ENCODE measurements around the gene TMEM116.

TMEM116 gene

DNA sequence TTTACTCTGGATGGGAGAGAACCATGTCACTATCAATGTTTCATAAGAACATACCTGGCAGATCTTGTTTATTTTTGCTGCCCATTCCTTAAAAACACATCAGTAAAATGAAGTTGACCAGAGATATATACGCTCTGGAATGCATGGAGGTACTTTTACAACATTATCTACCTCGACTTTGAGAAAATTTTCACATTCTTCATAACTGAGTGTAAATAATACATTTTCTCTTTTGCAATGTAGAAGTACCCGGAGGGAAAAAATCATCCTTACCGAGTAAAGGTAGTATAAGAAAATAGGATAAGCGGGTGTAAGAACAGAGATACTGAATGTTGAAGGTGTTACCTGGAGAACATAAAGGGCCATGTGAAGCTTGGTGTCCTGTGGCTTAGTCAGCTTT is 80.7 kb downstream of the TMEM116 start:
- TF ChIP-seq, protein P1, sequence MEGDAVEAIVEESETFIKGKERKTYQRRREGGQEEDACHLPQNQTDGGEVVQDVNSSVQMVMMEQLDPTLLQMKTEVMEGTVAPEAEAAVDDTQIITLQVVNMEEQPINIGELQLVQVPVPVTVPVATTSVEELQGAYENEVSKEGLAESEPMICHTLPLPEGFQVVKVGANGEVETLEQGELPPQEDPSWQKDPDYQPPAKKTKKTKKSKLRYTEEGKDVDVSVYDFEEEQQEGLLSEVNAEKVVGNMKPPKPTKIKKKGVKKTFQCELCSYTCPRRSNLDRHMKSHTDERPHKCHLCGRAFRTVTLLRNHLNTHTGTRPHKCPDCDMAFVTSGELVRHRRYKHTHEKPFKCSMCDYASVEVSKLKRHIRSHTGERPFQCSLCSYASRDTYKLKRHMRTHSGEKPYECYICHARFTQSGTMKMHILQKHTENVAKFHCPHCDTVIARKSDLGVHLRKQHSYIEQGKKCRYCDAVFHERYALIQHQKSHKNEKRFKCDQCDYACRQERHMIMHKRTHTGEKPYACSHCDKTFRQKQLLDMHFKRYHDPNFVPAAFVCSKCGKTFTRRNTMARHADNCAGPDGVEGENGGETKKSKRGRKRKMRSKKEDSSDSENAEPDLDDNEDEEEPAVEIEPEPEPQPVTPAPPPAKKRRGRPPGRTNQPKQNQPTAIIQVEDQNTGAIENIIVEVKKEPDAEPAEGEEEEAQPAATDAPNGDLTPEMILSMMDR (IDR thresholded peaks at IDR 0.05; ENCODE audit: borderline replicate concordance, control extremely low read depth, extremely low read depth, insufficient read depth, missing control alignments) = no peak
- in situ Hi-C loops (cut with MboI; ENCODE audit: low sequenced_read_pairs, unreplicated experiment) = loop anchor here (25.0 kb wide), 1 partner anchor 455 kb away; the partner anchor contains the start of gene HECTD4

GRCh38 chr12:111927346-111927745 is 85.6 kb downstream of the TMEM116 start:
- TF ChIP-seq, protein P1 (IDR thresholded peaks at IDR 0.05; ENCODE audit: borderline replicate concordance, control extremely low read depth, extremely low read depth, insufficient read depth, missing control alignments) = no peak
- DNase-seq (ENCODE audit: low spot score) = no peak
- in situ Hi-C loops (cut with MboI; ENCODE audit: low sequenced_read_pairs, unreplicated experiment) = loop anchor here (25.0 kb wide), 1 partner anchor 460 kb away; the partner anchor contains the start of gene HECTD4

More for the DNA sequence above, 80.7 kb downstream of the TMEM116 start:
- no peak for DNase-seq (ENCODE audit: low spot score)

GRCh38 chr12:111926631-111927030 is 86.3 kb downstream of the TMEM116 start:
- TF ChIP-seq, protein P1 (IDR thresholded peaks at IDR 0.05; ENCODE audit: borderline replicate concordance, control extremely low read depth, extremely low read depth, insufficient read depth, missing control alignments) = no peak
- no peak for DNase-seq (ENCODE audit: low spot score)
- in situ Hi-C loops (cut with MboI; ENCODE audit: low sequenced_read_pairs, unreplicated experiment) = loop anchor here (25.0 kb wide), 1 partner anchor 461 kb away; the partner anchor contains the start of gene HECTD4

- in situ Hi-C loops (cut with MboI; ENCODE audit: low sequenced_read_pairs, unreplicated experiment) = loop anchor here (25.0 kb wide), 1 partner anchor 462 kb away; the partner anchor contains the start of gene HECTD4
Observed at GRCh38 chr12:111925171-111925570, 87.8 kb downstream of the TMEM116 start.

DNA sequence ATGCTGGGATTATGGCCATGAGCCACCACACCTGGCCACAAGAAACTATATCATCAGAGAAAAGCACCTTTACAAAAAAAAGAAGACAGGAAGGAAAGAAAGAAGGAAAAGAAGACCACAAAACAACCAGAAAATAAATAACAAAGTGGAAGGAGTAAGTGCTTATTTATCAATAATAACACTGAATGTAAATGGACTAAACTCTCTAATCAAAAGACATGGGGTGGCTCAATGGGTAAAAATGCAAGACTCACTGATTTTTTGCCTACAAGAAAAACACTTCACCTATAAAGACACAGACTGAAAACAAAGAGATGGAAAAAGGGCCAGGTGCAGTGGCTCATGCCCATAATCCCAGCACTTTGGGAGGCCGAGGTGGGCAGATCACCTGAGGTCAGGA is 105.2 kb downstream of the TMEM116 start:
- TF ChIP-seq, protein P1 (IDR thresholded peaks at IDR 0.05; ENCODE audit: borderline replicate concordance, control extremely low read depth, extremely low read depth, insufficient read depth, missing control alignments) = no peak
- in situ Hi-C loops (cut with MboI; ENCODE audit: low sequenced_read_pairs, unreplicated experiment) = no loop called here
- DNase-seq (ENCODE audit: low spot score) = no peak

More at GRCh38 chr12:111925171-111925570, 87.8 kb downstream of the TMEM116 start:
- no peak for DNase-seq (ENCODE audit: low spot score)
- TF ChIP-seq, protein P1 (IDR thresholded peaks at IDR 0.05; ENCODE audit: borderline replicate concordance, control extremely low read depth, extremely low read depth, insufficient read depth, missing control alignments) = no peak

DNA sequence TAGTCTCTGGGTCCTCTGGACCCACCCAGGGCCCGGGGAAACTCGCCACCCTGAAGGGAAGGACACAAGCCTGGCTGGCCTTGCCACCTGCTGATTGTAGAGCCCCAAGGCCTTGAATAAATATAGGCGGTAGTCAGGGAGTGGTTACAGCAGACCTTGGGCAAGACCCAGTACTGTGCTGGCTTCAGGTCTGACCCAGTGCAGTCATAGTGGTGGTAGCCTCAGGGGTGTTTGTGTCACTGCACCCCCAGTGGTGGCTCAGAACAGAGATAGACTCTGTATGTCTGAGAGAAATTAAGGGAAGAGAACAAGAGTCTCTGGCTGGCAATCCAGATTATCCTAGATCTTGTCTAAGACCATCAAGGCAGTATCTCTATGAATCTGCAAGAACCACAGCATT is 107.5 kb downstream of the TMEM116 start:
- DNase-seq (ENCODE audit: low spot score) = no peak
- in situ Hi-C loops (cut with MboI; ENCODE audit: low sequenced_read_pairs, unreplicated experiment) = no loop called here
- TF ChIP-seq, protein P1 (IDR thresholded peaks at IDR 0.05; ENCODE audit: borderline replicate concordance, control extremely low read depth, extremely low read depth, insufficient read depth, missing control alignments) = no peak
